KMS-11 (cell line): ENCODE results near the gene EVA1B.

ENCODE experiments used
- H2AFZ ChIP-seq: fragments of 200-600 bp; sonication (generic); 2 replicates; pipeline ENCODE4 v1.6.1; 2016; ENCODE audit warnings: antibody characterized with exemption, mixed run types, low read depth
- H3K27ac ChIP-seq: fragments of 200-600 bp; sonication (generic); 2 replicates; pipeline ENCODE4 v1.6.1; 2016; ENCODE audit warnings: mild to moderate bottlenecking, mixed run types
- H3K27me3 ChIP-seq: fragments of 200-600 bp; sonication (generic); 2 replicates; pipeline ENCODE4 v1.6.1; 2017; ENCODE audit warnings: mild to moderate bottlenecking, low read depth, mixed run types, moderate library complexity; ENCODE audit not compliant: insufficient read depth
- H3K36me3 ChIP-seq: fragments of 200-600 bp; sonication (generic); 2 replicates; pipeline ENCODE4 v1.6.1; 2017; ENCODE audit warnings: mild to moderate bottlenecking, mixed run types; ENCODE audit not compliant: insufficient read depth
- H3K4me1 ChIP-seq: fragments of 200-600 bp; sonication (generic); 2 replicates; pipeline ENCODE4 v1.6.1; 2016; ENCODE audit warnings: mild to moderate bottlenecking, low read depth, mixed run types; ENCODE audit not compliant: poor library complexity, severe bottlenecking
- H3K4me2 ChIP-seq: fragments of 200-600 bp; sonication (generic); 2 replicates; pipeline ENCODE4 v1.7.0; 2016; ENCODE audit warnings: mild to moderate bottlenecking, mixed run types
- H3K4me3 ChIP-seq: fragments of 200-600 bp; sonication (generic); IDR thresholded peaks from 2 replicates; pipeline ENCODE4 v1.6.1; 2017; ENCODE audit warnings: low read depth, low read length, mixed read lengths; ENCODE audit not compliant: insufficient read depth
- H3K79me2 ChIP-seq: fragments of 200-600 bp; sonication (generic); 2 replicates; pipeline ENCODE4 v1.6.1; 2016; ENCODE audit warnings: low read depth, mixed run types; ENCODE audit not compliant: insufficient read depth
- H3K9ac ChIP-seq: fragments of 200-600 bp; sonication (generic); 2 replicates; pipeline ENCODE4 v1.6.1; 2016; ENCODE audit warnings: mild to moderate bottlenecking, mixed run types
- H4K20me1 ChIP-seq: fragments of 200-600 bp; sonication (generic); 2 replicates; pipeline ENCODE4 v1.6.1; 2016; ENCODE audit warnings: mild to moderate bottlenecking, mixed run types; ENCODE audit not compliant: insufficient read depth
- TF ChIP-seq, protein P1 (sequence below): fragments of 200-600 bp; sonication (generic); conservative IDR thresholded peaks from 2 replicates; pipeline ENCODE4 v1.6.1; 2017; ENCODE audit warnings: low read depth, mild to moderate bottlenecking, antibody characterized with exemption, low read length, moderate library complexity, mixed read lengths

The EVA1B gene

DNA sequence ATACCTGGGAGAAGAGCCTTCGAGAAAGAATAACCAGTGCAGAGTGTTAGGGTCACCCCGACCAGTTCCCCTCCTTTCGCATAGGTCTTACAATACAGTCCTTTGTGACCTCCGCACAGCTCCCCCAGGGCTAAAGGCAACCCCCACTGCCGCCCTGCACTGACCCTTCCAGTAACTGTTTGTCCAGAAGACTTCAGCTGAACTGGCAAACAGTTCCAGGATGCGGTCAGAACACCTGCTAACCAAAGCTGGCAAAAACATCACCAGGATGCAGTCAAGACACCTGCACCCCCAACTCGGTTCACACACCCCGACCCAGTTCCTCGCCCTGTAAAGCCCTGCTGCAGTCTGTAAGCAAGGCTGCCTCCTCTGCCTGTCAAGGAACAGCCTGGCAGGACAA, 6.4 kb upstream of the EVA1B start:
- Histone ChIP-seq H2AFZ (no peak overlapping the region), H3K36me3 (no peaks in the 10 kb centered on the region), H3K4me1 (peaks cover 7% of the 10 kb centered on the region), H3K79me2 (no peaks in the 10 kb centered on the region), H3K9ac (no peak overlapping the region), H4K20me1 (no peaks in the 10 kb centered on the region), H3K27me3 (peaks cover 7% of the 10 kb centered on the region; the same call in 1 of the 2 replicates), H3K4me3 (no peak overlapping the region), H3K27ac (no peak overlapping the region), H3K4me2 (no peak overlapping the region)
- TF ChIP-seq, protein P1, sequence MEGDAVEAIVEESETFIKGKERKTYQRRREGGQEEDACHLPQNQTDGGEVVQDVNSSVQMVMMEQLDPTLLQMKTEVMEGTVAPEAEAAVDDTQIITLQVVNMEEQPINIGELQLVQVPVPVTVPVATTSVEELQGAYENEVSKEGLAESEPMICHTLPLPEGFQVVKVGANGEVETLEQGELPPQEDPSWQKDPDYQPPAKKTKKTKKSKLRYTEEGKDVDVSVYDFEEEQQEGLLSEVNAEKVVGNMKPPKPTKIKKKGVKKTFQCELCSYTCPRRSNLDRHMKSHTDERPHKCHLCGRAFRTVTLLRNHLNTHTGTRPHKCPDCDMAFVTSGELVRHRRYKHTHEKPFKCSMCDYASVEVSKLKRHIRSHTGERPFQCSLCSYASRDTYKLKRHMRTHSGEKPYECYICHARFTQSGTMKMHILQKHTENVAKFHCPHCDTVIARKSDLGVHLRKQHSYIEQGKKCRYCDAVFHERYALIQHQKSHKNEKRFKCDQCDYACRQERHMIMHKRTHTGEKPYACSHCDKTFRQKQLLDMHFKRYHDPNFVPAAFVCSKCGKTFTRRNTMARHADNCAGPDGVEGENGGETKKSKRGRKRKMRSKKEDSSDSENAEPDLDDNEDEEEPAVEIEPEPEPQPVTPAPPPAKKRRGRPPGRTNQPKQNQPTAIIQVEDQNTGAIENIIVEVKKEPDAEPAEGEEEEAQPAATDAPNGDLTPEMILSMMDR = no peak

GRCh38 chr1:36328713-36329112, 5.3 kb upstream of the EVA1B start:
- H4K20me1 ChIP-seq = no peaks in the 10 kb centered on the region
- H3K27me3 ChIP-seq = peaks cover 7% of the 10 kb centered on the region; the same call in 1 of the 2 replicates
- TF ChIP-seq, protein P1 = no peak
- no peak overlapping the region for H3K9ac ChIP-seq
- H2AFZ ChIP-seq = no peak overlapping the region
- no peak overlapping the region for H3K4me2 ChIP-seq
- no peaks in the 10 kb centered on the region for H3K79me2 ChIP-seq
- peaks cover 11% of the 10 kb centered on the region for H3K4me1 ChIP-seq
- H3K36me3 ChIP-seq = no peaks in the 10 kb centered on the region
- no peak overlapping the region for H3K27ac ChIP-seq
- no peak overlapping the region for H3K4me3 ChIP-seq

DNA sequence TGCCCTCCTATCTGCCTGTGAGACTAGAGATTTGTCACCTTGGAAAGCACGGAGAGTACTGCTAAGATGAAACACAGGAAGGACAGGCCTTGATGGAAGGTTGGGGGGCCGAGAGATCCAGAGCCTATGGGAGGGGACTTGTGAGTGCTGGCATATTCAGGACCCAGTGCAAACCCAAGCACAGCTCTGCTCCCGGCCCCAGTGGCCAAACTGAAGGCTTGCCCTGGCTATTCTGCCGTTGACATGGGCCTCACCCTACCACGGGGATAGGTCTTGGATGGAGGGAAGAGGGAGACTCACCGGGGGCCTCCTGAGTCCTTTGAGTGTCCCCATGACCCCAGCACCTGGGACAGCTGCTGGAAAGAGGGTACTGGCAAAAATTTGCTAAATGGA, 4.6 kb upstream of the EVA1B start:
- Histone ChIP-seq H3K27ac (no peak overlapping the region), H3K27me3 (peaks cover 7% of the 10 kb centered on the region; the same call in 1 of the 2 replicates), H4K20me1 (no peaks in the 10 kb centered on the region), H3K4me3 (no peak overlapping the region), H3K9ac (no peak overlapping the region), H3K36me3 (no peaks in the 10 kb centered on the region), H3K79me2 (no peaks in the 10 kb centered on the region), H2AFZ (no peak overlapping the region), H3K4me2 (no peak overlapping the region), H3K4me1 (peaks cover 11% of the 10 kb centered on the region)
- TF ChIP-seq, protein P1 = no peak

- Histone ChIP-seq H3K4me1 (peaks cover 11% of the 10 kb centered on the region), H3K79me2 (no peaks in the 10 kb centered on the region), H3K4me2 (no peak overlapping the region), H3K4me3 (no peak overlapping the region), H2AFZ (no peak overlapping the region), H3K27me3 (peaks cover 3% of the 10 kb centered on the region; the same call in 1 of the 2 replicates), H3K27ac (no peak overlapping the region), H4K20me1 (no peaks in the 10 kb centered on the region), H3K9ac (no peak overlapping the region), H3K36me3 (no peaks in the 10 kb centered on the region)
- TF ChIP-seq, protein P1 = no peak
These were observed 4.1 kb upstream of the EVA1B start for GRCh38 chr1:36327421-36328087.
